ENCODE data around the gene TMEM232. TPM values are rescaled to one million over a fixed set of nuclear protein-coding genes. Genes with fewer than 3 reads are reported as not detected.

The TMEM232 gene
- total RNA-seq, 1 experiment from 2014 or later, result 1.6 TPM

DNA sequence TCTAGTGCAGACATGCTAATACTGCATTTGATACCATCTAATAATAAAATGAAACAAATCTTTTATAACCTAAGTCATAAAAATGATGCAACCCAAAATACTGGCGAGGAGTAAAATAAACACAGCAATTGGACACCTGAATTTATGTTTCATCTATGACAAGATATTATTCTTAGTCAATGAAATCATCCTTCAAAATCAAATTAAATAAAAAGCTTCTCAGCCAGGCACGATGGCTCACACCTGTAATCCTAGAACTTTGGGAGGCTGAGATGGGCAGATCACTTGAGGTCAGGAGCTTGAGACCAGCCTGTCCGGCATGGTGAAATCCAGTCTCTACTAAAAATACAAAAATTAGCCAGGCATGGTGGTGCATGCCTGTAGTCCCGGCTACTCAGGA, 179.0 kb downstream of the TMEM232 start:
- H3K23me2 ChIP-seq (ENCODE audit: insufficient read length, low read depth, low read length, poor library complexity, severe bottlenecking), result no peaks in the 10 kb centered on the region
- H2BK12ac ChIP-seq (ENCODE audit: insufficient read length, low read depth, low read length), result no peak overlapping the region
- no peak overlapping the region for H3K4me2 ChIP-seq (ENCODE audit: insufficient read depth, insufficient read length, low read length)
- no peak overlapping the region for H3T11ph ChIP-seq (ENCODE audit: low read length)
- H3K27me3 ChIP-seq (ENCODE audit: insufficient read depth, low read length), result no peaks in the 10 kb centered on the region
- H3K4me1 ChIP-seq (ENCODE audit: insufficient read depth, low read length), result no peaks in the 10 kb centered on the region
- no peak overlapping the region for H3K9ac ChIP-seq (ENCODE audit: extremely low read depth, insufficient read length, low read length)
- no peak overlapping the region for H3K56ac ChIP-seq (ENCODE audit: insufficient read length, low read depth, low read length)
- H3K9me3 ChIP-seq (ENCODE audit: control insufficient read depth, low read depth, low read length), result no peaks in the 10 kb centered on the region
- no peaks in the 10 kb centered on the region for H3K79me1 ChIP-seq (ENCODE audit: insufficient read depth, low read depth, low read length, poor library complexity, severe bottlenecking)
- no peak overlapping the region for H3K27ac ChIP-seq (ENCODE audit: insufficient read length, low read depth, low read length)
- no peak overlapping the region for H3K4me3 Mint-ChIP-seq
- H2BK120ac ChIP-seq (ENCODE audit: low read depth, low read length, poor library complexity, severe bottlenecking), result no peak overlapping the region
- no peak overlapping the region for H2BK20ac ChIP-seq (ENCODE audit: low read depth, low read length, poor library complexity, severe bottlenecking)
- no peak overlapping the region for H4K5ac ChIP-seq (ENCODE audit: insufficient read length, low read depth, low read length)
- H2BK15ac ChIP-seq (ENCODE audit: low read depth, low read length), result no peak overlapping the region
- no peak overlapping the region for H2BK5ac ChIP-seq (ENCODE audit: insufficient read length, low read length)
- no peak for DNase-seq
- no peak overlapping the region for H2AFZ ChIP-seq (ENCODE audit: low read length)
- H3K4me1 Mint-ChIP-seq, result no peaks in the 10 kb centered on the region
- H4K20me1 ChIP-seq (ENCODE audit: control insufficient read depth, insufficient read depth, insufficient read length), result no peaks in the 10 kb centered on the region
- no peaks in the 10 kb centered on the region for H3K9me3 Mint-ChIP-seq
- no peak overlapping the region for H3K18ac ChIP-seq (ENCODE audit: insufficient read length, low read depth, low read length)
- no peak overlapping the region for H2AK5ac ChIP-seq (ENCODE audit: insufficient read length, low read length)
- H3K4ac ChIP-seq (ENCODE audit: low read depth, low read length), result no peak overlapping the region
- WGBS (ENCODE audit: extremely low coverage, insufficient read length, low lambda C conversion rate), result no CpG with 5 or more reads among the region's 4 CpGs
- no peaks in the 10 kb centered on the region for H3K27me3 Mint-ChIP-seq (ENCODE audit: low read depth)
- TF ChIP-seq, protein P1, sequence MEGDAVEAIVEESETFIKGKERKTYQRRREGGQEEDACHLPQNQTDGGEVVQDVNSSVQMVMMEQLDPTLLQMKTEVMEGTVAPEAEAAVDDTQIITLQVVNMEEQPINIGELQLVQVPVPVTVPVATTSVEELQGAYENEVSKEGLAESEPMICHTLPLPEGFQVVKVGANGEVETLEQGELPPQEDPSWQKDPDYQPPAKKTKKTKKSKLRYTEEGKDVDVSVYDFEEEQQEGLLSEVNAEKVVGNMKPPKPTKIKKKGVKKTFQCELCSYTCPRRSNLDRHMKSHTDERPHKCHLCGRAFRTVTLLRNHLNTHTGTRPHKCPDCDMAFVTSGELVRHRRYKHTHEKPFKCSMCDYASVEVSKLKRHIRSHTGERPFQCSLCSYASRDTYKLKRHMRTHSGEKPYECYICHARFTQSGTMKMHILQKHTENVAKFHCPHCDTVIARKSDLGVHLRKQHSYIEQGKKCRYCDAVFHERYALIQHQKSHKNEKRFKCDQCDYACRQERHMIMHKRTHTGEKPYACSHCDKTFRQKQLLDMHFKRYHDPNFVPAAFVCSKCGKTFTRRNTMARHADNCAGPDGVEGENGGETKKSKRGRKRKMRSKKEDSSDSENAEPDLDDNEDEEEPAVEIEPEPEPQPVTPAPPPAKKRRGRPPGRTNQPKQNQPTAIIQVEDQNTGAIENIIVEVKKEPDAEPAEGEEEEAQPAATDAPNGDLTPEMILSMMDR (conservative IDR thresholded peaks at IDR 0.05), result no peak
- H4K91ac ChIP-seq (ENCODE audit: insufficient read length, low read depth, low read length), result no peak overlapping the region
- no peaks in the 10 kb centered on the region for H3K36me3 Mint-ChIP-seq (ENCODE audit: insufficient read depth in 1 of 3, low read depth in 3 of 3)
- H3K23ac ChIP-seq (ENCODE audit: insufficient read length, low read depth, low read length), result no peak overlapping the region
- no peak overlapping the region for H3K14ac ChIP-seq (ENCODE audit: insufficient read depth, low read length)
- H3K27ac Mint-ChIP-seq, result no peak overlapping the region
- H3K79me2 ChIP-seq (ENCODE audit: insufficient read depth, low read length), result no peaks in the 10 kb centered on the region
- no peak overlapping the region for H4K8ac ChIP-seq (replicated peaks; ENCODE audit: insufficient read length, low read depth, low read length)

All from H9 (cell line).